IMR-90 (cell line): ENCODE measurements around the gene CDK8. TPM values are rescaled to one million over a fixed set of nuclear protein-coding genes. Genes with fewer than 3 reads are reported as not detected.

Source experiments
- ATAC-seq: fragments of 200-7000 bp; cut with Tn5 transposase; 2 replicates; pipeline ENCODE4 v1.9.1; 2020; ENCODE audit warnings: low read depth, mild to moderate bottlenecking, moderate library complexity
- BruUV-seq: library from RNA; stranded (reverse); fragments of 400-500 nt; replicated peaks from 2 replicates; lab custom pipeline; 2021; lab: Mats Ljungman, UMichigan
- CTCF ChIA-PET: fragments of 300-600 bp; formaldehyde crosslinking; extraction: SDS; loops from one replicate; lab custom pipeline; 2021; ENCODE audit warnings: antibody characterized with exemption; lab: Yijun Ruan, JAX
- POLR2A ChIA-PET: fragments of 300-600 bp; sonication (Branson Sonifier 250); formaldehyde crosslinking; loops from one replicate; lab custom pipeline; 2022; ENCODE audit warnings: antibody characterized with exemption; ENCODE audit not compliant: unreplicated experiment; lab: Charles Lee
- DNase-seq: peaks from one replicate; pipeline ENCODE4 v3.0.0; 2013
- H2AFZ ChIP-seq: replicated peaks from 2 replicates; pipeline ENCODE3; 2013; ENCODE audit warnings: low read length, mild to moderate bottlenecking; ENCODE audit not compliant: poor library complexity
- H2AK5ac ChIP-seq: 2 replicates; pipeline ENCODE4 v1.6.1; 2013; ENCODE audit warnings: low read depth, low read length, inconsistent platforms
- H2AK9ac ChIP-seq: replicated peaks from 2 replicates; pipeline ENCODE3; 2013; ENCODE audit warnings: mild to moderate bottlenecking, low read depth, low read length, moderate library complexity; ENCODE audit not compliant: poor library complexity
- H2BK120ac ChIP-seq: 2 replicates; pipeline ENCODE4 v1.6.1; 2013; ENCODE audit warnings: low read depth, low read length, inconsistent platforms
- H2BK15ac ChIP-seq: 3 replicates; pipeline ENCODE4 v1.6.1; 2013; ENCODE audit warnings: low read depth, low read length, inconsistent platforms
- H2BK20ac ChIP-seq: 2 replicates; pipeline ENCODE4 v1.6.1; 2013; ENCODE audit warnings: low read depth, mild to moderate bottlenecking, inconsistent platforms, low read length, moderate library complexity
- H2BK5ac ChIP-seq: 2 replicates; pipeline ENCODE4 v1.6.1; 2013; ENCODE audit warnings: mild to moderate bottlenecking, low read depth, low read length, inconsistent platforms; ENCODE audit not compliant: poor library complexity, severe bottlenecking
- H3K14ac ChIP-seq: replicated peaks from 2 replicates; pipeline ENCODE4 v1.6.1; 2013; ENCODE audit warnings: low read depth, low read length, inconsistent platforms
- H3K18ac ChIP-seq: 2 replicates; pipeline ENCODE4 v1.6.1; 2013; ENCODE audit warnings: low read depth, low read length, control low read depth
- H3K23ac ChIP-seq: 2 replicates; pipeline ENCODE4 v1.6.1; 2013; ENCODE audit warnings: low read depth, low read length, inconsistent platforms
- H3K27ac ChIP-seq: 2 replicates; pipeline ENCODE4 v1.5.1; 2013; ENCODE audit warnings: mild to moderate bottlenecking, control low read depth, low read length; ENCODE audit not compliant: insufficient read depth
- H3K27me3 ChIP-seq: 2 replicates; pipeline ENCODE4 v1.6.1; 2013; ENCODE audit warnings: low read length; ENCODE audit not compliant: control insufficient read depth, insufficient read depth
- H3K36me3 ChIP-seq: 2 replicates; pipeline ENCODE4 v1.6.1; 2013; ENCODE audit warnings: low read length, mixed read lengths; ENCODE audit not compliant: control insufficient read depth, insufficient read depth
- H3K4ac ChIP-seq: 2 replicates; pipeline ENCODE4 v1.6.1; 2013; ENCODE audit warnings: low read depth, low read length, inconsistent platforms
- H3K4me1 ChIP-seq: 2 replicates; pipeline ENCODE4 v1.6.1; 2013; ENCODE audit warnings: low read length, mixed read lengths; ENCODE audit not compliant: control insufficient read depth, insufficient read depth
- H3K4me2 ChIP-seq: 2 replicates; pipeline ENCODE4 v1.6.1; 2013; ENCODE audit warnings: low read depth, mild to moderate bottlenecking, control low read depth, low read length, moderate library complexity
- H3K4me3 ChIP-seq: 2 replicates; pipeline ENCODE4 v1.5.1; 2013; ENCODE audit warnings: low read depth, mild to moderate bottlenecking, control low read depth, low read length, moderate library complexity; ENCODE audit not compliant: insufficient read depth
- H3K56ac ChIP-seq: 2 replicates; pipeline ENCODE4 v1.6.1; 2013; ENCODE audit warnings: low read length, inconsistent platforms; ENCODE audit not compliant: insufficient read depth; ENCODE audit errors: extremely low read depth
- H3K79me1 ChIP-seq, 2 experiments: 2 replicates each; pipeline ENCODE4 v1.6.1; 2013; ENCODE audit warnings: low read length in 2 of 2, inconsistent platforms in 1 of 2, low read depth in 1 of 2
- H3K9ac ChIP-seq: 2 replicates; pipeline ENCODE4 v1.6.1; 2013; ENCODE audit warnings: low read depth, low read length, control low read depth
- H3K9me1 ChIP-seq: 2 replicates; pipeline ENCODE4 v1.6.1; 2013; ENCODE audit warnings: low read length, inconsistent platforms; ENCODE audit not compliant: insufficient read depth
- H3K9me3 ChIP-seq: 2 replicates; pipeline ENCODE4 v1.6.1; 2013; ENCODE audit warnings: low read length; ENCODE audit not compliant: control insufficient read depth, insufficient read depth
- H4K20me1 ChIP-seq: 2 replicates; pipeline ENCODE4 v1.6.1; 2013; ENCODE audit warnings: low read length, inconsistent platforms; ENCODE audit not compliant: insufficient read depth
- H4K5ac ChIP-seq: 2 replicates; pipeline ENCODE4 v1.6.1; 2013; ENCODE audit warnings: mild to moderate bottlenecking, low read depth, low read length, control low read depth
- H4K8ac ChIP-seq, 2 experiments: 2 replicates each; pipeline ENCODE4 v1.6.1; 2013; ENCODE audit warnings: low read depth in 2 of 2, low read length in 2 of 2, control low read depth in 1 of 2, inconsistent platforms in 1 of 2
- H4K91ac ChIP-seq: 2 replicates; pipeline ENCODE4 v1.6.1; 2013; ENCODE audit warnings: low read depth, low read length, inconsistent platforms; ENCODE audit not compliant: insufficient read depth
- CEBPB ChIP-seq: IDR thresholded peaks from 2 replicates; pipeline ENCODE4 v1.6.1; 2012; ENCODE audit warnings: low read depth, low read length, improper control_type of control experiment
- MXI1 ChIP-seq: IDR thresholded peaks from 2 replicates; pipeline ENCODE4 v1.6.1; 2012; ENCODE audit warnings: low read depth, mild to moderate bottlenecking, low read length, moderate library complexity, borderline replicate concordance
- WGBS, 2 experiments: methylation state at CpG; one replicate each; pipeline versions ENCODE4 v1.1.5 to v1.1.7; 2013; ENCODE audit warnings: missing lambda C conversion rate in 2 of 2; ENCODE audit not compliant: insufficient read length in 1 of 2; ENCODE audit errors: extremely low coverage in 2 of 2; 5-methylcytosine and 5-hydroxymethylcytosine counted together
- dilution Hi-C: fragments of 300-500 bp; cut with HindIII; formaldehyde crosslinking; loops from one replicate; pipeline ENCODE4 v1.14.3; 2018; ENCODE audit warnings: low sequenced_read_pairs; ENCODE audit not compliant: unreplicated experiment
- in situ Hi-C: fragments of 300-500 bp; cut with MboI; formaldehyde crosslinking; loops from 3 replicates; pipeline ENCODE4 v1.14.3; 2019; ENCODE audit warnings: low sequenced_read_pairs, inconsistent platforms, mixed read lengths
- intact Hi-C: fragments of 100-400 bp; cut with micrococcal nuclease; formaldehyde crosslinking; loops from 2 replicates; pipeline ENCODE4 v1.10.0; 2022
- polyA plus RNA-seq, 3 experiments: library from polyadenylated mRNA; depleted of rRNA; stranded (reverse); fragments of >200 nt; gene quantifications; 2 replicates each; pipeline ENCODE4 v1.2.3, GENCODE V29; 2012; ENCODE audit warnings: low replicate concordance in 1 of 3
- total RNA-seq: library from RNA; depleted of rRNA; stranded (reverse); fragments of >200 nt; gene quantifications from 2 replicates; pipeline ENCODE4 v1.2.3, GENCODE V29; 2012

CDK8 gene
- total and polyA plus RNA-seq, 2 of the 4 experiments (the other 2 are of a cell fraction): 15.4 to 19.0 TPM

DNA sequence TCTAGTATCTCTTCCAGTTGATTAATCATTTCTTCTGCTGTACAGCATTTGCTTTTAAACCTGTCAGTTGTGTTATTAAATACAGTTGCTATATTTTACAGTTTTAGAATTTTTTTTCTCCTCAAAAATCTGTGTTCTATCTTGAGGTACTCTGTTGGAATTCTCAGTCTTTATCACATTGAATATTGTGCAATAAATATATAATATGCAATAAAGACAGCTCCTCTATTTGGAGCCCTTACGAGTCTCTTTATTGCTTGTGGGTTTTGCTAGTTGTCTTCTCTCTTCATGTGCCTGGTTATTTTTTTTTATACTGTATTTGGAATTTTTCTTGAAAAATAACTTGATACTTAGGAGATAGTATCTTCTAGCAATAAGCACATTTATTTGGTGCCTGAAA is 51.7 kb downstream of the CDK8 start:
- no peaks in the 10 kb centered on the region for H3K36me3 ChIP-seq
- no peak overlapping the region for H3K27ac ChIP-seq
- ChIA-PET POLR2A (no interaction called here), CTCF (interaction anchor here (0.6 kb wide), 1 partner anchor 121 kb away, joined by 3 read pairs; no protein-coding TSS in a partner anchor)
- no peak overlapping the region for H3K4me3 ChIP-seq
- no TSS peak for BruUV-seq
- no peak overlapping the region for H3K4me2 ChIP-seq
- H3K27me3 ChIP-seq: no peaks in the 10 kb centered on the region
- H2AK5ac ChIP-seq: no peak overlapping the region
- H3K23ac ChIP-seq: no peak overlapping the region
- intact Hi-C loops: no loop called here
- no peak overlapping the region for H2AFZ ChIP-seq
- ATAC-seq: peak; percentile 17; the same call in 1 of the 2 replicates
- H3K56ac ChIP-seq: no peak overlapping the region
- H4K91ac ChIP-seq: no peak overlapping the region
- H4K5ac ChIP-seq: no peak overlapping the region
- TF ChIP-seq MXI1: no peak
- peak; percentile 66 for TF ChIP-seq CEBPB
- no peak overlapping the region for H2BK20ac ChIP-seq
- WGBS, 2 experiments: no CpG with 5 or more reads among the region's 1 CpG
- H3K4me1 ChIP-seq: no peaks in the 10 kb centered on the region; the same call in 1 of the 2 replicates
- no peak overlapping the region for H3K4ac ChIP-seq
- H3K9me3 ChIP-seq: no peaks in the 10 kb centered on the region
- no peak overlapping the region for H2BK5ac ChIP-seq
- no peak overlapping the region for H3K9ac ChIP-seq
- H2BK15ac ChIP-seq: no peak overlapping the region
- no peak overlapping the region for H2AK9ac ChIP-seq
- no peak overlapping the region for H2BK120ac ChIP-seq
- DNase-seq: no peak
- H4K20me1 ChIP-seq: peaks cover 9% of the 10 kb centered on the region; the same call in 1 of the 2 replicates
- in situ Hi-C loops: no loop called here
- H3K14ac ChIP-seq: no peak overlapping the region
- no peak overlapping the region for H3K18ac ChIP-seq
- H3K9me1 ChIP-seq: no peaks in the 10 kb centered on the region
- H3K79me1 ChIP-seq: peaks cover 33 to 41% of the 10 kb centered on the region in 2 experiments
- no peak overlapping the region for H4K8ac ChIP-seq
- dilution Hi-C loops: no loop called here
